Measurements from ENCODE around the gene PARD3. TPM values are rescaled to one million over a fixed set of nuclear protein-coding genes. Genes with fewer than 3 reads are reported as not detected.

Gene PARD3
- total RNA-seq, 2 donors from 2014 or later: 1.4 to 2.7 TPM

DNA sequence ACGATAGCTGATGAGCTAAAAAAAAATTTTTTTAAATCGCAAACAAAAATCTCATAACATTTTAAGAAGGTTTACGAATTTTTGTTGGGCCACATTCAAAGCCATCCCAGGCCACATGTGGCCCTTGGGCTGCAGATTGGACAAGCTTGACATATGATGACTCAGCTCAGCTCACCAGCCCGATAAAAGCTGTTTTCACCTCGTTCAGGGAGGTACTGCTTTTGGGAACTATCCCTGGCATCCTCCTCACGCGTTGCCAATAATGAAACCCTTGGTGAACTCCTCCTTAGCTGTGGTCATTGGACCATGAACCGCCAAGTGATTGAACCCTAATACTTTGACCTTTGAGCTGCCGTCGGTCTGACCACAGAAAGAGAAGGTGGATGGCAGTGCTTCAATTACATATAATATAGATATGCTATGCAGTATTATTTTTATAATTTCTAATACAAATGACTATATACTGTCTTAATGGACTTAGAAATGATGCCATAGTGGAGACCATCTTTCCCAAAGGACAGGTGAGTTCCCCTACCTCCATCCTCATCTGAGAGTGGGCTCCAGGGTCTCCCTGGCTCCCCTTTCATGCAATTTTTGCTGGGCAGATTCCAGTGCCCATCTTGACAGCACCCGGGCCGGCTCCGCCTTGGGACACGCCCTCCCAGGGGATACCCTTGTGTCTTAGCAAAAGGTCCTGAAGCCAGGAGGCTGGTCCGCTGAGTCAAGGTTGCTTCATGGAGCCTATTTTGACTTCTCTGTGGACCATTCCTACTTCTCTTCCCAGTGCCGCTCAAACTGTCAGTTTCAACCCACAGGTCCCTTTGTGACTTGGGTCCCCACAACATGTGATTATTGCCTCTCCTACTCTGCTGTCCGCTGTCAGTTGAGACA is 707.2 kb downstream of the PARD3 start:
- Mint-ChIP-seq H3K9me3 (no peaks in the 10 kb centered on the region), H3K36me3 (no peaks in the 10 kb centered on the region), H3K27ac (no peak overlapping the region)
- ATAC-seq (no peak), DNase-seq (ENCODE audit: low spot score in 2 of 2) (no peak)

- no peak for ATAC-seq
- Mint-ChIP-seq H3K36me3 (no peaks in the 10 kb centered on the region), H3K9me3 (peaks cover 4 to 5% of the 10 kb centered on the region in 2 donors), H3K27ac (no peak overlapping the region)
- no peak for DNase-seq (ENCODE audit: low spot score in 2 of 2)
Observed at GRCh38 chr10:34106356-34106885, 708.7 kb downstream of the PARD3 start.

GRCh38 chr10:34104829-34105572 is 710.1 kb downstream of the PARD3 start:
- no peak overlapping the region for H3K27ac Mint-ChIP-seq
- no peak for ATAC-seq

DNA sequence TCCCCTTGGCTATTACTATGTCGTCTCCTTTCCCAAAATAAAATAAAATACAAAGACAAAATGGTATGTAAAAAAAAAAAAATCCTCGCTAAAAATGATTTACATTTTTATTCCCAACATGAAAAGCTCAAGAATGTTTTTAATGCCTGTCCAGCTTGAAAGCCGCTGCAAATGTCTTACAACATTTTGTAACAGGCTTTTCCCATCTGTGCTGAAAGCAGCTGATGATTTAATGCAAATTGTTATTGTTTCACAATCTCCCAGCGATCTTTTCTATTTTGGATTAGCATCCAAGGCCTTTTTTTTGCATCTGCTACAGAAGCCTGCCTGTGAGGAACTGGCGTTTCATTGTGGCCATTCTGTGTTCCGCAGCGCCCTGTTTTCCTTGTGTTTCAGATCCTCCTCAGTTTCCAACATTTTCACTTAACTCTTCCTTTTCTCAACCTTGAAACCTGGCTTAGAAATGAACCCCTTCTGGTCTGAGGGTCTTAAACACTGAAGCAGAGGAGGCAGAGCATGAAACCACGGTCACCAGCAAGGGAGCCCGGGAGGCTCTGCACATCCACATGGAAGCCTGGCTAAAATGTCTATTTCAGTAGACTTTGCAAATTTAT is 712.1 kb downstream of the PARD3 start:
- H3K27ac Mint-ChIP-seq: no peak overlapping the region
- no peak for ATAC-seq
- H3K9me3 Mint-ChIP-seq: peaks cover 5 to 10% of the 10 kb centered on the region in 2 donors
- H3K36me3 Mint-ChIP-seq: no peaks in the 10 kb centered on the region
- no peak for DNase-seq (ENCODE audit: low spot score in 2 of 2)

More at GRCh38 chr10:34104829-34105572, 710.1 kb downstream of the PARD3 start:
- H3K9me3 Mint-ChIP-seq: peaks cover 5 to 10% of the 10 kb centered on the region in 2 donors
- no peak for DNase-seq (ENCODE audit: low spot score in 2 of 2)
- no peaks in the 10 kb centered on the region for H3K36me3 Mint-ChIP-seq

GRCh38 chr10:34102237-34102673 is 712.8 kb downstream of the PARD3 start:
- Mint-ChIP-seq H3K9me3 (peaks cover 8 to 10% of the 10 kb centered on the region in 2 donors), H3K36me3 (no peaks in the 10 kb centered on the region), H3K27ac (no peak overlapping the region)
- no peak for ATAC-seq
- no peak for DNase-seq (ENCODE audit: low spot score in 2 of 2)

DNA sequence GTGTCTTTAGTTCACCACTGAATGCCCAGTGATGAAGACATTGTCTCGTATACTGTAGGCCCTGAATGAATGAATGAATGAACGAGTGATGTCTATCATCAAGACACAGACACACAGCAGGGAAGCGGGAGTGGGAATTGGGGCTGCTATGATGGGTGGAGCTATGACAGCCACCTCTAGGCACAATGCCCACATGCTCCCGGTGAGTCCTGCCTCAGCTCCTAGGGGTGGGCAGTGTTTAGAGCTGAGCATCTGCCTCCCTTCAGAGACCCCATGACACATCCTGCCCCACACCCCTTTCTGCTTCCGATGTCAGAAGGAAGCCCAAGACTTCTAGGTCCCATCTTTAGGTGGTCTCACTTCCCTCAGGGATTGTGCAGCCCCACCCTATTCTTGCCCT is 714.1 kb downstream of the PARD3 start:
- peaks cover 10 to 11% of the 10 kb centered on the region in 2 donors for H3K9me3 Mint-ChIP-seq
- H3K36me3 Mint-ChIP-seq: no peaks in the 10 kb centered on the region
- ATAC-seq (no peak), DNase-seq (ENCODE audit: low spot score in 2 of 2) (no peak)
- no peak overlapping the region for H3K27ac Mint-ChIP-seq

DNA sequence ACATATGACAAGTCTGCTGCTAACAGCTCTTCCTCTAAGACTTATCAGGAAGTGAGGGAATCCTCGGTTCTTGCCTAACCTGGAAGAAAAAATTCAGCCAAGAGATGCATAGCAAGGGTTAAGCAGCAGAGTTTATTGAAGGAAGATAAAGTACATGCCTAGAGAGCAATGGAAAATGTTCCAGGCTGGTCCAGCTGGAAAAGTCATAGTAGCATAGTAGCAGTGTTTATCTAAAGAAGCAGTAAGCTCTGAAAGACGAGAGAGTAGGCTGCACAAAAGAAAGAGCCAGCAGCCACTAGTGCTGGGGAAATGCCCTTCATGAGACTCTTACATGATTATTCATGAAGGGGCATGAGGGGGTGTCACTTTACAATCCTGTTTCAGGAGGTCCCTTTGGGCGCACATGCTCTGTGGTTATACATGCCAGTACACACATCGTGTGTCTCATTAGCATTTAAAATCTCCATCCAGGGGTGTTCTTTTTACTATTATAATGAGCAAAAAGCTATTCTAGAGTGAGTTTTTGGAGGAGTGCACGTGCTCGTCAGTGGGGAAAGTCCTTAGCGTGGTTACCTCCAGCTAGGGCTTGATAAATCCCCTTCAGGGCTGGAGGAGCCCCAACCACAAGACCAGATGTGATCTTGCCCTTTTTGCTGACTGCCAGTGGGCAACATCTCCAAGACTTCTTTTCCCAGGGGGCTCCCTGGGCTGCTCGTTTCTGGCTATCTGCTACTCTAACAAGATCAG is 716.1 kb downstream of the PARD3 start:
- DNase-seq (ENCODE audit: low spot score in 2 of 2) (no peak), ATAC-seq (no peak)
- H3K9me3 Mint-ChIP-seq: peaks cover 19 to 20% of the 10 kb centered on the region in 2 donors
- no peak overlapping the region for H3K27ac Mint-ChIP-seq
- H3K36me3 Mint-ChIP-seq: peaks cover 0 to 8% of the 10 kb centered on the region in 2 donors

- Mint-ChIP-seq H3K27ac (no peak overlapping the region), H3K36me3 (peaks cover 0 to 8% of the 10 kb centered on the region in 2 donors), H3K9me3 (peaks cover 19 to 21% of the 10 kb centered on the region in 2 donors)
- DNase-seq (ENCODE audit: low spot score in 2 of 2) (no peak), ATAC-seq (no peak)
Observed at GRCh38 chr10:34097682-34098081, 717.4 kb downstream of the PARD3 start.

GRCh38 chr10:34094961-34095360 is 720.1 kb downstream of the PARD3 start:
- ATAC-seq: no peak
- Mint-ChIP-seq H3K36me3 (peaks cover 0 to 8% of the 10 kb centered on the region in 2 donors), H3K27ac (no peak overlapping the region)

DNA sequence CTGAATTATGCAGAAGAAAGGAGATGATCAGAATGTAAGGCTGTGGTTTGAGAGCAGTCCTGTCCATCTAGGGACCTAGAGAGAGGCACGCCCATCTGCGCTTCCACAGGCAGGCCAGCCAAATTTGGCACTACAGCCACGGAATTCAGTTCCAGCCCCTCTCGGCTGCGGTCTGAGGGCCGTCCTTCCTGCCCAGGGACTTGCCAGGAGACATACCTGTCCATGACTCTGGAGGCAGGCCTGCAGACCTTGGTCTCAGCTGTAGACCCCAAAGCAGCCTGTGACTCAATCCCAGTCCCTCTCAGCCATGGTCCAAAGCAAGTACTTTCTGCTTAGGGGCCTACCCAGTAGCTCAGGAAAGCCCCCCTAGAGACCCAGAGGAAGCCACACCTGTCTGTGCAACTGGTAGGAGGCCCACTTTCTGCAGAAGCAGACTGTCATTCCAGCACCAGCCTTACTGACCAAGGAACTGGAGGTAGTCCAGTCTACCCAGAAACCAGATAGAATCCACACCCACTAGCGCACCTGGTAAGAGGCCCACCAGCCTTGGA is 720.9 kb downstream of the PARD3 start:
- peaks cover 9 to 26% of the 10 kb centered on the region in 2 donors for H3K9me3 Mint-ChIP-seq
- ATAC-seq (no peak), DNase-seq (ENCODE audit: low spot score in 2 of 2) (no peak)
- H3K36me3 Mint-ChIP-seq: peaks cover 0 to 8% of the 10 kb centered on the region in 2 donors
- H3K27ac Mint-ChIP-seq: no peak overlapping the region

More at GRCh38 chr10:34094961-34095360, 720.1 kb downstream of the PARD3 start:
- DNase-seq (ENCODE audit: low spot score in 2 of 2): no peak
- H3K9me3 Mint-ChIP-seq: peaks cover 9 to 26% of the 10 kb centered on the region in 2 donors

GRCh38 chr10:34092891-34093290 is 722.2 kb downstream of the PARD3 start:
- ATAC-seq (no peak), DNase-seq (ENCODE audit: low spot score in 2 of 2) (no peak)
- no peak overlapping the region for H3K27ac Mint-ChIP-seq
- H3K9me3 Mint-ChIP-seq: peaks cover 9 to 26% of the 10 kb centered on the region in 2 donors
- peaks cover 0 to 8% of the 10 kb centered on the region in 2 donors for H3K36me3 Mint-ChIP-seq

GRCh38 chr10:34091635-34092195 is 723.4 kb downstream of the PARD3 start:
- Mint-ChIP-seq H3K27ac (no peak overlapping the region), H3K9me3 (peaks cover 9 to 20% of the 10 kb centered on the region in 2 donors), H3K36me3 (peaks cover 0 to 8% of the 10 kb centered on the region in 2 donors)
- DNase-seq (ENCODE audit: low spot score in 2 of 2): no peak
- no peak for ATAC-seq

GRCh38 chr10:34089253-34089652 is 725.8 kb downstream of the PARD3 start:
- no peak overlapping the region for H3K27ac Mint-ChIP-seq
- ATAC-seq: no peak
- no peaks in the 10 kb centered on the region for H3K36me3 Mint-ChIP-seq
- no peak for DNase-seq (ENCODE audit: low spot score in 2 of 2)
- peaks cover 0 to 12% of the 10 kb centered on the region in 2 donors for H3K9me3 Mint-ChIP-seq

- Mint-ChIP-seq H3K9me3 (peaks cover 5 to 12% of the 10 kb centered on the region in 2 donors), H3K27ac (no peak overlapping the region), H3K36me3 (no peaks in the 10 kb centered on the region)
- no peak for DNase-seq (ENCODE audit: low spot score in 2 of 2)
- ATAC-seq: no peak
Observed at GRCh38 chr10:34088208-34088794, 726.8 kb downstream of the PARD3 start.

- Mint-ChIP-seq H3K36me3 (no peaks in the 10 kb centered on the region), H3K9me3 (peaks cover 4 to 5% of the 10 kb centered on the region in 2 donors), H3K27ac (no peak overlapping the region)
- DNase-seq (ENCODE audit: low spot score in 2 of 2) (no peak), ATAC-seq (no peak)
Observed at GRCh38 chr10:34087095-34087418, 728.0 kb downstream of the PARD3 start.

Data from activated naive CD4-positive, alpha-beta T cell treated with anti-CD3 and anti-CD28 coated beads, Interleukin-2, amount 50 U/mL, for 72 hours (primary cell).